Measurements from ENCODE around the gene RALGPS1.
"Not testable (repeated sequence)": the region's sequence is repeated elsewhere in the genome, so short reads cannot be mapped to it uniquely, and the experiment has no call there.

Gene RALGPS1

DNA sequence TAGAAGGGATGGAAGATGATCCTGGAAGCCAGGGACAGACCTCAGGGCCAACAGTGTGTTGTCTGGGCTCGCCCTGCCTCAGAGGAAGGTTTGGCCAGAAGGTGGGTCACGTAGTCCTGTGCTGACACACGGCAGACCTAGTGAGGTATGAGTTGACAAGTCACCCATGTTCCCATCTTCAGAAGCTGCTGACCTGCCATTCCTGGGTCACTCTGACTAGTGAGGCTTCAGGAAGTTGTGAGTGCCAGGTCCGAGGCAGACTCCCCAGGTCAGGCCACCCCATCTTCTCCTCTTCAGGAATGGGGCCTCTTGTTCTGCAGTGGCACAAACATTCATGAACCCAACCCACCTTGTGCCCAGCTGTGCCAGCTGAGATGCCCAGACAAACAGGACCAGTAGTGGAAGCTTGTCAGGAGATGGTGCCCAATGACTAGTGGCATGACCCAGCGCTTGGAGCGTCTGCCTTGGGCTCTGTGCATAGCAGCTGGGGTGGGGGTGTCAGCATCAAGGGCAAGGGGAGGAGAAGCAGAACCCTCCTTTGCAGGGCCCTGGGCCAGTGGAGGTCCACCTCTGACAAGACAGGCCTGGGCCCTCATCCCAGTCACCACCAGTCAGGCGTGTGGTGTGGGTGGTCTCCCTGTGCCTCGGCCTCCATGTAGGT, 224.6 kb downstream of the RALGPS1 start:
- DNase-seq (ENCODE audit: low spot score), result no peak

DNA sequence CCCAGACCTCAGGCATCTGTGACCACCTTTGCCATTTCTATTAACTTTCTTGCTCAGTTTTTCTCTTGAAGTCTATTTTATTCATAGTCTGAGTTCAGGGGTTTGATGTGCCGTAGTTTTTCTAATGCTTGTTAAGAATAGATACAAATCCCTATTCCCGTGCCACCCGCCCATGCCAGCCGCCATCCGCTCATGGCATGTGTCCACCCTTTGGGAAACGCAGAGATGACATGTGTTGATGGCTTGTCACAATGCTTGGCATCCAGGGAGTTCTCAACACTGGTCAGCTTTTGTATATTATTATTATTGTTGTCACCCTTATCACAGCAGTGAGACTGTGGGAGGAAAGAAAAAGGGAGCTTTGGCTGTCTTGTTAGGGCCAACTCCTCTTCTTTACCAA, 225.2 kb downstream of the RALGPS1 start:
- DNase-seq (ENCODE audit: low spot score), result no peak

DNA sequence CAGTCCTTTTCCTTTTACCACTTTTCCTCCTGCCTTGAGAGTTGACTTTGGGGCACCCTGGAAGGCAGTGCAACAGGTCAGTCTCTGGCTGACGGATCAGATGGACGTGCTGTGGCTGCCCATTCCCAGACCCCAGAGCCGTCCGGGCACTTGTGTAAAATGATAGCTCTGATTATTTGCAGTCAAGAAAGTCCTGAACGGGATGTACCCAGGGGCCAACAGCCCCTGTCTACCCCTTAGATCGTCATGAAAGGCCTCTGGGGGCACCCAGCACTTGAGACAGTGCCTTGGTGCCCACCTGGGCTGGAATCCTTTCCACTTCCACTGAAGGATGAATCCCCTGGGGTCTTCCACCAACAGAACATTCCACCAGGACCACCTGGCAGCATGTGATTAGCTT, 225.6 kb downstream of the RALGPS1 start:
- DNase-seq (ENCODE audit: low spot score), result no peak

DNA sequence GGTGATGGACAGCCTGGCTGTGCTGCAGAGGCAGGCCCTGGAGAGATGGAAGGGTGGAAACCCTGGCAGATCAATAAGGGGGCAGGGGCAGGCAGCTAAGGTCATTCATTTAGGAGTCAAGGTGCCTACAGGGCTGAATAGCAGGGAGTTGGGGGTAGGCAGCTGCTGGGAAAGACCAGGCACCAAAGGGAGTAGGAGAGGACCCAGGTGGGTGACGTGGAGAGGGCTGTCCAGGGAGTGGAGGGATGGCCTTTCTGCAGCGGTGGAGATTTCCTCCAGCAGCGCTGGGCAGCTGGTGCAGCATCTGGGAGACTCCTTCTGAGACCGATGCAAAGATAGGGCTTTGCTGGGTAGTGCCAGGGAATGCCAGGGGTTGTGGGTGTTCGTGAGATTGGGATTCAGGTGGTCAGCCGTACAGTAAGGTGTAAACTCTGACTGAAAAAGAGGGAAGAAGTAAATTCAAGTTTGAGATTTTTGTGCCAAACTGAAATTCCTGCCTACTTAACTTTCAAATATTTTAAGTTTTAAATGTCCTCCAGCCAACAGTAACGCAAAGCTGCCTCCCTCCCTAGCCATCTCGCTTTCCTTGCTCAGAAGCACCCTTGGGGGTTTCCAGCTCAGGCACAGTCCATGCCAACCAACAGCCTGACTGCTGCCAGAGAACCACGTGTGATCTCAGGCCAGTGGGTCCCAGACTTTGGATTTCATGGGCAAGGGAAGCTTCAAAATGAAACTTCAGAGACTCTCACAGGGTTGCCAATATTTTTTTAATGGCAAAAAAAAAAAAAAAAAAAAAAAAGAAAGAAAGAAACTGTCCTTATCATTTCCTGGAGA, 226.5 kb downstream of the RALGPS1 start:
- no peak for DNase-seq (ENCODE audit: low spot score)

DNA sequence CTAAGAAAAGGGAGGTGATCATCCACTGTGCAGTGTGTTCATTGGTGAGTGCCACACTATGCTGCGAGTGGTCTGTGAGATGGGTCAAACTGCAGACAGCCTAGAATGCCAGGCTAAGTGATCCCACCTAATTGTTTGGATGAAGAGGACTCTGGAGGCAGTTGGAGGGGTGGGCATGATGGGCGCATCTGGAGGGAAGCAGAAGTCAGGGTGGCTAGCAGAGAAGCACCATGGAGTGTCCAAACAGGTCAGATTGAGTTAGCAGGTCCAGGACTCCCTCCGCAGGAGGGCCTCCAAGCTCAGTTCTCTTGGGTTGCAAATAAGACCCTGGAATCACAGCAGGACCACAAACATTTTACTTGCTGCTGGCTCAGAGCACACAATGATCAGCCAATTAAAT, 227.7 kb downstream of the RALGPS1 start:
- no peak for DNase-seq (ENCODE audit: low spot score)

DNA sequence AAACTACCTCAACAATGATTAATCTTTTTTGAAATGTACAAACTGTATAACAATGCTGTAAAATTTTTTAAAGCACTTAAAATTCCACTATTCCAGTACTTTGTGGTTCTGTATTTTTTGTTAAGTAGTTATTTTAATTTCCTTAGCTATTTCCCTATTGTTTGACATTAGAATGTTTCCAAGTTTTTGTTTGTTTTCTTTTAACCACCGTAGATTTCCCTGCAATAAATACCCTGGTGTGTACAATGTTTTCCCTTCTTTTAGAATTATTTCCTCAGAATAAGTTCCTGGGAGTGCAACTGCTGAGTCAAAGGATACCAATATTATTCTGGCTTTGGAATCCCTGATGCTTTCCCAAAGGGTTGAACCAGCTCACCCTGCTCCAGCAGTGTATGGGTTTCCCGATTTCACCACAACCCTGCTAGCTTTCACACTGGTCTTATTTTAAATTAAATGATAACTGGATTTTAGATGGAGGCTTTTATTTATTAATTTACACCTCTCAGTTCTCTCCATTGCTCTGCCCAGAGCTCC, 228.4 kb downstream of the RALGPS1 start:
- no peak for DNase-seq (ENCODE audit: low spot score)

DNA sequence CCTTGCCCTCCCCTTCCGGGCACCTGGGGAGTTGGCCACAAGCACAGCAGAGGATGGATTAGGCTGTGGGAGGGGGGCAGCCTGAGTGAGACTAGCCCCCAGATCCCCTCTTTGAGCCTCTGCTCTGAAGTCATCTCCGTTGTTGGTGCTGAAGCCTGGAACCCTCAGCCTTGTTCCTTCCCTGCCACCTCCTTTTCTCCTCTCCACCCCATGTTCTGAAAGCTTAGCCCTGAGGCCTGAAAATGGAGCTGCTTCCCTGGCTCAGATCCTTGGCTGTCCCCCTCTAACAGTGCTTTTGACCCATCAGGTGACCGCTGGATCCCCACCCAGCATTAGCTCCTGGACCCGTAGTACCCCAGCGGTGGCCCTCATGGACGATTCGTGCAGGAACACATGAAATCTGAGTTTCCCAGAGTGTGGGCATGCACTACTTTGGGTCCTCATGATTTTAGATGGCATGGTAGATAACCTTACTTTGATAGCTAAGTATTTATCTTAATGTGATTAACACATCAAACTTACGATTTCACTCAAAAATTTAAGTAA, 229.4 kb downstream of the RALGPS1 start:
- no peak for DNase-seq (ENCODE audit: low spot score)

DNA sequence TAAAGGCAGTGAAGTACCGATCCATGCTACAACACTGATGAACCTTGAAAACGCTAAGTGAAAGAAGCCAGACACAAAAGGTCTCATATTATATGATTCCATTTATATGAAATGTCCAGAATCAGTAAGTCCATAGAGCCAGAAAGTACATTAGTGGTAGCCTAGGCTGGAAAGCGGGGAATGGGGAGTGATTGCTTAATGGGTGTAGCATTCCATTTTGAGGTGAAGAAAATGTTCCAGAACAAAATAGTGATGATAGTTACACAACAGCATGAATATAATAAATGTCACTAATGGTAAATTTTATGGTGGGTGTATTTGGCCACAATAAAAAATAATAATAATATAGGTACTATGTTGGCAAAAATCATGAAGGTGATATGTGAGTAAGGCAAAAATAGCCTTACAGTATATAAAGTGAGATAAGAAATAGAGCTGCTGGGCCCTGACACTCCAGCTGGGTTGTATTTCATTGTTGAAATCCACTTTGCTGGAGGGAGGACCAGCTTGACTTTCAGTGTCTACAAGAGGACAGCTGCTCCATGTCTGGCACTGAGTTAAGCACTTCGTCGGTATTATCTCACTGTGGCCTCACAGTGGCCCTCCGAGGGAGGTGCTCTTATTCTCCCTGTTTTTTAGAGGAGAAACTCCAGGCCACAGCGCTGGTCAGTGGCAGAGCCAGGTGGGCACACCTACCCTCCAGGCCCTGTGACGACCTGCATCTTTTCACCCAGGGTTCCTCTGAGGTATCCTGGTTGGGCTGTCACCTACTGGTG, 230.3 kb downstream of the RALGPS1 start:
- DNase-seq (ENCODE audit: low spot score), result no peak

DNA sequence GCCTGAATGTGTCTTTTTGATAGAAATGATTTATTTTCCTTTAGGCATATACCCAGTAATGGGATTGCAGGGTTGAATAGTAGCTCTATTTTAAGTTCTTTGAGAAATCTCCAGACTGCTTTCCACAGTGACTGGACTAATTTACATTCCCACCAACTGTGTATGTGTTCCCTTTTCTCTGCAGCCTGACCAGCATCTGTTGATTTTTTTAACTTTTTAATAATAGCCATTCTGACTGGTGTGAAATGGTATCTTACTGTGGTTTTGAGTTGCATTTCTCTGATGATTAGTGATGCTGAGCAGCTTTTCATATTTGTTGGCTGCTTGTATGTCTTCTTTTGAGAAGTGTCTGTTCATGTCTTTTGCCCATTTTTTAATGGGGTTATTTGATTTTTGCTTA, 232.3 kb downstream of the RALGPS1 start:
- not testable (repeated sequence) for DNase-seq (ENCODE audit: low spot score)

DNA sequence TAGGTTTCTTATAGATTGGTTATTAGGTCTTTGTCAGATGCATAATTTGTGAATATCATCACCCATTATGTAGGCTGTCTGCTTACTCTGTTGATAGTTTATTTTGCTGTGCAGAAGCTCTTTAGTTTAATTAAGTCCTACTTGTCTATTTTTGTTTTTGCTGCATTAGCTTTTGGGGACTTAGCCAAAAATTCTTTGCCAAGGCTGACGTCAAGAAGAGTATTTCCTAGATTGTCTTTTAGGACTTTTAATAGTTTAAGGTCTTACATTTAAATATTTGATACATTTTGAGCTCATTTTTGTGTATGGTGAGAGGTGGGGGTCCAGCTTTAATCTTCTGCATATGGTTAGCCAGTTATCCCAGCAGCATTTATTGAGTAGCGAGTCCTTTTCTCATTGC, 232.7 kb downstream of the RALGPS1 start:
- no peak for DNase-seq (ENCODE audit: low spot score)

DNA sequence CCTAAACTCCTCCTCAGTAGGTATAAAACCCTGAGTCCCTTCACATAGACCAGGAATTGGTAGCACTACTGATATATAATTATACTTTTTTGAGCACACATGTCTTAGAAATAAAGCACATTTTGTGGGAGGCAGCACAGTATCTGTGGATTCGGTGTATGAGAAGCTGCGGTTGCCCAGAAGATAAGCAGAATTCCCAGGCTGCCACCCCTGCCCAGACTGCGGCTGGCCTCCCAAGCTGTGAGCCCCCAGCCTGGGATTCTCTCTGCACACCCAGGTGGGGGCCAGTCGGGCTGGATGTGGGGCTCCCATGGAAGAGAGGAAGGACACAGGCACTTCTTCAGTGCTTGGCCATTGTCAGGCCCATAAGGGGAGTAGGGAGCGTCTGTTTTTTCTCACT, 233.4 kb downstream of the RALGPS1 start:
- no peak for DNase-seq (ENCODE audit: low spot score)

DNA sequence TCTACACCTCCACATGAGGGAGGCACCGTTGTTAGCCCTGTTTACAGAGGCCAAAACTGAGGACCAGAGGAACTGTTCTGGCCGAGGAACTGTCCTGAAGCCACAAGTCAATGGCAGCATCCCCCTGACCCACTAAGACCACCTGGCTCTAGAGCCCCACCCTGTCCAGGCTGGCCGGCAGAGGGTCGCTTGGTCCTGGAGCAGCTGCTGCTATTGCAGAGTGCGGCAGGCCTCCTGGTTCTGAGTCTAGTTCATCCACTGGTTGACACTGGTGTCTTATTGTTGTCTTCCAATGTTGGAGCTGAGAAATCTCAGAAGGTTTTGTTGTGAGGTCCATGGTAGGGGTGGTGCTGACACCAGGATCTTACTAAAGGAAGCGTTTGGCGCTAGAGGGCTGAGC, 234.4 kb downstream of the RALGPS1 start:
- DNase-seq (ENCODE audit: low spot score), result no peak

DNA sequence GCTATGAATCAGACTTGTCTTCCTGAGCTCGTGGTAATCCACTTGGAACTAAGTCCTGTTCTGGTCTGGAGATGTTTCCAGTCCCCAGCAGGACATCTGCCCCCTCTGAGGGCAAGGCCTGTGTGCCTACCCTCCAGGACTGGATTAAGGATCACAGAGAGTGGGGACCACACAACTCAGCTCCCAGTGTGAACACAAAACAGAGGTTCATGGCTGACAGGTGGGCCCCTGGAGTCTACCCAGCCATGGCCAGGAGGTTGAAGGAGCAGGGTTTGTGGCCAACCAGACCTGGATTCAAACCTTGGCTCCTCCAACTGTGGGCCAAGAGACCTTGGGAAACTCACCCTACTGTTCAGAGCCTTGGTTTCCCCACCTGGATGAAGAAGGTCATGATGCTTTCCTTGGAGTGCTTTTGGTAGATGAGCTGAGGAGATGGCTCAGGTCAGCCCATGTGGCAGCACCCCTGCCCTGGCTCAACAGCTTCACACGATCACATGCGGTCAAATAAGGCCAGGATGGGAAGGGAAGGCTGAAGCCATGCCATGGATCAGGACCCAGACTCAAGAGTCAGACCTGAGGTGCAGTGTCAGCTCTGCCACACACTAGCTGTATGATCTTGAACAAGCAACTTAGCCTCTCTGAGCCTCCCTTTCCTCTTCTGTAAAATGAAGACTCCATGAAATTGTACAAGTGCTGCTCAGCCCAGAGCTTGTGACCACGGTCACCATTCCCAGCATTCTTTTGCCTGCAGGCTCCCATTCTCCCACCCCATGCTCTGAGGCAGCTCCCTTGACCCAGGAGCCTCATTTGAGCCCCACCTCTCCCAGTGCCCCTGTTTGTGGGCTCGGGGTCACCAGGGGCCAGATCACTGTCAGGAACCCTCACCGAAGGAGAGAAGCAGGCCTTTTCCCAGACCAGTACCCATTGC, 235.1 kb downstream of the RALGPS1 start:
- DNase-seq (ENCODE audit: low spot score), result no peak

DNA sequence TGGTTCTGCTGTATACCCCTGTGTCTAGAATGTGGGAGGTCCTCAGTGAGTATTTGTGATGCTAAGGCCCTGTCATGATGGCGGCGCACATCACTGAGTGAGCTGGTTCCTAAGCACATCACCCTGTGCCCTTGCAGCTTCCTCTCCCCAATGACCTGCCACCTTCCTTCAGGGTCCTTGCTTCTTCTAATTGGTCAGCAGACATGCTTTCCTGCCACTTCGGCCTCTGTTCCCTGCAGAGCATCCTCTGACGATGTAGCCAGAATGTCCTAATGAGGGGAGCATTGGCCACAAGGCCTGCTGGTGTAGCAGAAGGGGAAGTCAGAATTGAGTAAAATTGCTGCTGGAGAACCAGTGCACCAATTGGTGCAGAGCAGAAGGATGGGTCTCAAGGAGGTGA, 238.9 kb downstream of the RALGPS1 start:
- no peak for DNase-seq (ENCODE audit: low spot score)

DNA sequence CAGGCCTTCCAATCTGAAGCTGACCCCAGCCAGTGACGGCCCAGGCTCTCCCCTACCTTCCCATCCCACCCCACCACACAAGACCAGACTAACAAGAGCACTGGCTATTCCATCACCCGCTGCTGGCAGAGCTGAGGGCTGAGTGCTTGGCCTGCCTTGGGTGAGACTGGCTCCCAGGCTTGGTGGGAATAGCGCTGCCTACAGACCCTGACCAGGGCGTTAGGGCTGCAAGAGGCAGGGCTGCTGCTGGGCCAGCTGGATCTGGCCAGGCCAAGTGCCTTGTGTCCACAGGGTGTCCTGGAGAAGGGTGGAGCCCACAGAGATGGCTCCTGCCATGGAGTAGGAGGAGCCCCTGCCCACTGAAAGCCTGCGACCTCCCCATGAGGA, 239.4 kb downstream of the RALGPS1 start:
- DNase-seq (ENCODE audit: low spot score), result no peak

DNA sequence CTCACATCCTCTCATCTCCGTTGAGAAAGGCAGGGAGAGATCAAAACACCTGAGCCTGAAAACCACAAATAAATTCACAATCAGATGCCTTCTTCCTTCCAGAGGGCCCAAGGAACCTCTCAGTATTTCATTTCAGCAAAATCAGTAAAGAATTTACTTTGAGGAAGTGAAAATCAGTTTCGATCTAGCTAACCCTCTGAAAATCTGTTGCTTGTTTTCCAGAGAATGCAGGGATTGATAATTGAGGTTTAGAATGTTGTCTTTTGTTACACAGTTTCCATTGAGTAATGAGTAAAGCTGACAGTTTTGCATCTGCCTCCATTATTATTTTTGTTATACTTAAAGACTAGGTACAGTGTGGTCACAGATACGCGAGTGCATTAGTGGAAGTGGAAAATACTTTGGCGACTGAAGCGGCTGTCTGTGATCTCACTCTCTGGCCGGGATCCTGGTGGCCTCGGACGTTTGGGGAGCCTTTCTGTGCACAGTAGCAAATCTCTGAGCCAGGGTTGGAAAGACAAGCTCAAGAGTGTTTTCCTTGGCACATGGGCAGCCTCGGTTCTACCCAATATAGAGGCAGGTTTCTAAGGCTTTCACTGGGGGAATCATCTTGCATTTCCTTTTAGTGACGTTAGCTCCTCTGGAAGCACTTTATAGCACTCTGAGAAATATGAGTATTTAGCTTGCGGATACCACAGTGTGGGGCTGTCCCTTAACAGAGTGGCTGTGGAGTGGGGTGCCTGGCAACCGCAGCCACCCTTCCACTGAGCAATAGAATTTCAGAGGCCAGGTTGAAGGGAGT, 240.0 kb downstream of the RALGPS1 start:
- peak; percentile 51 for DNase-seq (ENCODE audit: low spot score)

DNA sequence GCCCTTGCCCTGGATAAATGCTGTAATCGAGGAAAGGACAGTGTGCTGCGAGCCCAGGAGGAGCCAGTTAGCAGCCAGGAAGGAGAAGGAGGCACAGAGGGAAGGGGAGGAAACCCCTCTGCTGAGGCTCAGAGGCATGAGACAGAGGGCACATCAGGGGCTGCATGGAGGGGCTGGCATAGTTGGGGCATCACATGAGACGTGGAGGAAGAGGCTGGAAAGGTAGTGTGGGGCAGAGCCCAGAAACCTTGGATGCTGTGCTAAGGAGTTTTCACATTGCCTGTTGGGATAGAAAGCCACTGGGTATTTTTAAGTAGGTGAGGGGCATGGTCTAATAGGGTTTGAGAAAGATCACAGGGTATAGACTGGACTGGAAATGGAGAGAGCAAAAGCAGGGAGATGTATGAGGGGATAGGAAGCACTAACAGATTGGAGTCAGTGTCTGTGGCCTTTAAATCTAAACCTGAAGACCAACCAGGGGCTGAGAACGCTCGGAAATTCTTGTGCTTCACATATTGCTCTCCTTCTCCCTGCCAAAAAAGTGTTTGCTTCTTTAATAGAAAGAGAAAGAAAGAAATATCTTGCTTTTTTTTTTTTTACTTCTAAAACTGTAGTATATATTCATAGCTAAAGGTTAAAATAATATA, 240.9 kb downstream of the RALGPS1 start:
- no peak for DNase-seq (ENCODE audit: low spot score)

DNA sequence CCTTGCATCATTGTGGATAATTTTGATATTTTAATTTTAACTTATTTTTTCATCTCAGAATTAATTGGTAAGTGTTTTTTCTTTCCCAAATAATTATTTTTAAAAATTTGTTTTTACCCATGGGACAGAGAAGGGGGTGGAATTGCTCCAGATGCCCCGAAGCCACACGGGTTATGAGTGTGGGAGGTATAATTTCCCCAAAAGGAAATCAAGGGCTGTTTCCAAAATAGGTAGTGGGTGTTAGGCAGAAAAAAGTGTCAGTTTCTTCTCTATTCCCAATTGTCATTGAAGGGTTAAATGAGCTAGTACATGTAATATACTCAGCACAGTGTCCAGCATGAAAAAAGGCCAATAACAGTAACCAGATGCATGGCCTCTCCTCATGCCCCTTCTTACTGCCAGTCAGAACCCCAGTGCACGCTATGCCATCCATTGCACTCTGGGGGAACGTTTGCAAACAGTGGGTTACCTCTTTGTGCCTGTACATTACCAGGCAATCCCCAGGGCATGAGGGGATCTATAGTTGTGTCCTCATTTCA, 244.3 kb downstream of the RALGPS1 start:
- no peak for DNase-seq (ENCODE audit: low spot score)

DNA sequence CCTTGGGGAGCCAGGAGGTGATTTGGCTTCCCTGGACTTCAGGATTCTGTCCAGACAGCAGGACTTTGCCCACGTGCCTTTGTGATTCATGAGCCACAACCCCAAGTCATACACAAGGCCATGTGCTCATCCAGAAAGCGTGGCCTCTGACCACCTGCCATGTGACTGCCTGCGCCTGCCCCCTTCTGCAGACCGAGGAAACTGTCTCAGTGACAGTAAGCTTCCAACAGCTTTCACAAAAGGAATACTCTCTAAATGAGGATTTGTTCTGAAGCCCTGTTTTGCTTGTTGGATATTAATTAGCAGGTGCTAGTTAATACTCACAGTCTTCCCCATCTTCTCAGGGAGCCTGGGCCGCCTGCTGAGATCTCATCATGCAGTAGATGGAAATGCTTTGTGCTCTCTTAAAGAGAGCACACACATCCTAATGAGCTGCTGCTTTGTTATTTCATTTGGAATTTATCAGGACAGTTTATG, 244.8 kb downstream of the RALGPS1 start:
- DNase-seq (ENCODE audit: low spot score), result peak; percentile 84

Measured in AG08395 (cell line).